HG02852 (cell line): ENCODE data around the gene PTPRS.
"Not testable (repeated sequence)": the region's sequence is repeated elsewhere in the genome, so short reads cannot be mapped to it uniquely, and the experiment has no call there.

Experiments used
- ATAC-seq: cut with Tn5 transposase; IDR thresholded peaks from one replicate; pipeline ENCODE4 v1.9.1; 2021; ENCODE audit warnings: mild to moderate bottlenecking, moderate library complexity; ENCODE audit not compliant: unreplicated experiment

The PTPRS gene

DNA sequence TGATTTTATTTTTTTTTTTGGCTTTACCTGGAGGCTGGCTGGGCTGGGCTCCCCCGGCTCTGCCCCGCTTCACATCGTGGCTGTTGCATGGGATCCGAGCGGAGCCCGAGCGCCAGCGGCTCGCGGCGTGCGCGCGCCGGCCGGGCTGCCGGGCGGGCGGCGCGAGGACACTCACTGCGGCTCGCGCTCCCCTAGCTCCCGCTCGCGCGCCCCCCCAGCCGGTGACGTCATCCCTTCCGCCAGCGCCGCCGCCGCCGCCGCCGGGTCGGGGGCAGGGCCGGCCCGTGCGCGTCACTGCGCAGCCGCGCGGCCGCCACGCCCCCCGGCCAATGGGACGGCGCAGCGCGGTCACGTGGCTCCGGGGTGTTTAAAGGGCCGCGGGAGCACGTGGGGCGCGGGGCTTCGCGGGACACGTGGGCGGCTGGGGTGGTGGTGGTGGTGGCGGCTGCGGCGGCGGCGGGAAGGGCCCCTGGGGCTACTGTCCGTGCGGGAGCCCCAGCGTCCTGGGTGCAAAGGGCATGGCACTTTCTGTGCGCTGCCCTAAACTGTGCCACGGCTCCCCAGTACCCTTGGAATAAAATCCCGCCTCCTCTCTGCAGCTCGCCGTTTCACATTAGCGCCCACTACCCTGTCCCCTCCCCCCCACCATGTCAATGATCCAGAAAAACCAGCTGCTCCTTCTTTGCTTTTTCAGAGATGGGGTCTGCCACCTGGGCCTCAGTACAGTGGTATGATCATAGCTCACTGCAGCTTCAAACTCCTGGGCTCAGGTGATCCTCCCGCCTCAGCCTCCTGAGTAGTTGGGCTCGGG lies at the start of gene PTPRS:
TSS of gene PTPRS (minus strand) at position 176 of the 811 bp plus-strand sequence. CDS start 54,672 bp downstream, outside the sequence.
- peak; percentile 54 for ATAC-seq

DNA sequence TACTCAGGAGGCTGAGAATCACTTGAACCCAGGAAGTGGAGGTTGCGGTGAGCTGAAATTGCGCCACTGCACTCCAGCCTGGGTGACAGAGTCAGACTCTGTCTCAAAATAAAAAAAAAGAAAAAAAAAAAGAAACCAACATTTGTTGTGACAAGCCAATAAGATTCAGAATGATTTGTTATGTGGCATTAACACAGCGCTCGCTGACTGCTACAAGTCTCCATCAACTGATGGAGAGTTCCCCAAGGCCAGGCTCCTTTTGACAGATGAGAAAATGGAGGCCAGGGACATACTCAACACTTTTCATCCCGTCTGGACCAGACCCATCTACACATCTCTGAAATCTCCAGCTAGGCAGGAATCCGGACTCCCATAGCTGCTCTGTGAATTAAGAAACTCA lies 48.7 kb upstream of the PTPRS start:
- no peak for ATAC-seq

DNA sequence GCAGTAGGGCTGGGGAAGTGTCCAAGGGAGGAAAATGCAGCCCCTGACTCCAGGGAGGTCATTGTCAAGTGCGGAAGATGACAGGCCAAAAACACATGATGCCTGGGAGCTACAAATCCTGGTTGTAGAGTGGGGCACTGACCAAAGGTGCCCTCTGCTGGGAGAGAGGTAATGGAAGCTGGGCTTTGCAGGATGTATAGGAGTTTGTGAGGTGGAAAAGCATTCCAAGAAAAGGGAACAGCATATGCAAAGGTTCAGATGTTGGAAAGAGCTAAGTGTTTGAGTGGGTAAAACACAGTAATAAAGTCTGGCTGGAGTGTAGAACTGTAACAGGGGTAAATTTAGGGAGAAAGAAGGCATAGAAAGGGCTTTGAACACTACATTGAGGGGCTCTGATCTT lies 46.9 kb upstream of the PTPRS start:
- no peak for ATAC-seq

DNA sequence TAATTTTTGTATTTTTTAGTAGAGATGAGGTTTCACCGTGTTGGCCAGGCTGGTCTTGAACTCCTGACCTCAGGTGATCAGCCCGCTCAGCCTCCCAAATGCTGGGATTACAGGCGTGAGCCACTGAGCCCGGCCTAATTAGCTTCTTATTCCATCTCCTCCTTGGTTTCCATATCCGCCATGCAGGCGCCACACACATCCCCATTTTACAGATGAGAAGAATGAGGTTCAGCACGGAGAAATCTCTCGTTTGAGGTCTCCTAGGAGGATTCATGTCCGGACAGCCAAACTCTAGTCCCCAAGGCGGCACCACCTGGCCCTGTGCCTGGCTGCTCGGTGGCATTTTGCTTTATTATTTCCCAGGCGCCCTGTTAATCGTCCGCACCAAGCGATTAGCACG lies 46.2 kb upstream of the PTPRS start:
- no peak for ATAC-seq

DNA sequence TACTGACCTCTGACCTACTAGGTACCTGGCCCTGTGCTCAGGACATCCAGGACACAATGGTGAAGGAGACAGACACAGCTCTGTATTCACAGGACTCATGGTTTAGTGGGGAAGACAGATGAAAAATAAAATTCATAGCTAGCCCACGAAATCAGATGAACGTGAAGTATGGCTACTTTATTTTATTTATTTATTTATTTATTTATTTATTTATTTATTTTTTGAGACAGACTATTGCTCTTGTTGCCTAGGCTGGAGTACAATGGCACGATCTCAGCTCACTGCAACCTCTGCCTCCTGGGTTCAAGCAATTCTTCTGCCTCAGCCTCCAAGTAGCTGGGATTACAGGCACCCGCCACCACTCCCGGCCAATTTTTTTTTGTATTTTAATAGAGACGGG lies 40.6 kb upstream of the PTPRS start:
- not testable (repeated sequence) for ATAC-seq

DNA sequence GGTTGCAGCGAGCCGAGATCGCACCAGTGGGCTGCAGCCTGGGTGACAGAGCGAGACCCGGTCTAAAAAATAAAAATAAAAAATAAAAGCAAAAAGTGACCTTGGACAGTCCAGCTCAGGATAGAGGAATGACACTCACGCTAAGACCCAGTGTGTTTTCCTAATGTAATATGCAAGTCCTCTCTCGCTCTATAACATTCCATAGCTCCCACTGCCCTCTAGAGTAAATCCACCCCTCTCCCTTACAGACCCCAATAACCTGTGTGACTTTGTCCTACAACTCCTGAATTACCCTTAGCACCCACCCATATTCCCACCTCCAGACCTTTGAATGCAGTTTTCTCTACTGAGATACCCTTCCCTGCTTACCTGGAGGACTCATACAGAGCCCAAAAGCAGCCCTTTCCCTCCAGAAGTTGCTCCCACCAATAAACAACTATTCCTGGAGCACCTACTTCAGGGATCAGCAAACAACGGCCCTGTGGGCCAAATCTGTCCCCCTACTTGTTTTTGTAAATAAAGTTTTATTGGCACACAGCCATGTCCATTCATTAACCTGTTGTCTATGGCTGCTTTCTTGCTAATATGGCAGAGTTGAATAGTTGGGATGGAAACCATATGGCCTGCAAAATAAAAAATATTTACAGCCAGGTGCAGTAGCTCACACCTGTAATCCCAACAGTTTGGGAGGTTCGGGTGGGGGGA lies 39.8 kb upstream of the PTPRS start:
- no peak for ATAC-seq

DNA sequence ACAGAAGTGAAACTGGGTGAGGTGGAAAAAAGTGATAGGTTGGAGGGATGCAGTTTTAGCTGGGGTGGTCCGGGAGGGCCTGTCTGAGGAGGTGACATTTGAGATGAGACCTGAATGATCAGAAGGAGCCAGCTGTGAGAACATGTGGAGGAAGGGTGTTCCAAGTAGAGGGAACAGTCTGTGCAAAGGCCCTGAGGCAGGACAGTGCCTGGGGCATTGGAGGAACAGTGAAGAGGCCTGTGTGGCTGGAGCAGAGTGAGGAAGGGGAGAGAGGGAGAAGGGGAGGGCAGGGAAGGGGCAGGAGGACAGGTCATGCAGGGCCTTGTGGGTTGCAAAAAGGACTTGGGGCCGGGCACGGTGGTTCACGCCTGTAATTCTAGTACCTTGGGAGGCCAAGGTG lies 36.3 kb upstream of the PTPRS start:
- no peak for ATAC-seq

DNA sequence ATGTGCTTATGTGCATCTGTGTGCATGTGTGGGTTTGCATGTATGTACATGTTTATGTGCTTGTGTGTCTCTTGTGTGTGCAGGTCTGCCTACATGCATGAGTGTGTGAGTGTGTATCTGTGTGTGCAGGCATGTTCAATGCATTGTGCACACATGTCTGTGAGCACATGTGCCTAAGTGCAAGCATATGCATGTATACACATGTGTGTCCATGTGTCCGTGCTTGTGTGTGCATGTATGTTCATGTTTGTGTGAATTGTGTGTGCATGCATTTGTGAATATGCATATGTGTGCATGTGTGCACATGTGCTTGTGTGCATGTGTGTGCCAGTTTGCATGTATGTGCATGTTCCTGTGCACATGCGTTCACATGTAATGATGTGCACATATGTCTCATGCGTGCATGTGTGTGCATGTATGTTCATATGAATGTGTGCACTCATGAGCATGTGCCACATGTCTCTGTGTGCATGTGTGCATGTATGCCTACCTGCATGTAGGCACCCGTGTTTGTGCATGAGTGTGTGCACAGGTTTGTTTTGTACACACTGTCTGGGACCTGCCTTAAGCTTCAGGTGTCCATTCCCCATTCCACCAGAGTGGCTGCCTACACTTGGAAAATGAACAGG lies 32.1 kb upstream of the PTPRS start:
- no peak for ATAC-seq

DNA sequence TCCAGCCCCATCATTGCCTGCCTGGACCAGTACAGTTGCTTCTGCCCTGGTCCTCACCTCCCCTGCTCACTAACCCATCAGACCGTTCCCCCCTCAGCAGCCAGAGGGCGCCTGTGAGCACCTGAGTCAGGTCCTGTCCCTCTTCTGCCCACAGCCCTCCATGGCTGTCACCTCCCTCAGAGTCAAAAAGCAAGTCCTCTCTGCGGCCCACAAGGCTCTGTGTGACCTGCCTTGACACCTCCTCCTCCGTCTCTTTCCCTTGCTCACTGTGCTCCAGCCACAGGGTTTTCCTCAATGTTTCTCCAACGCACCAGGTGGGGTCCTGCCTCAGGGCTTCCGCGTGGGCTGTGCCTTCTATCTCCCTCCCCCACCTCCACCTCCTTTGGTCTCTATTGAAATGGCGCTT lies 29.4 kb upstream of the PTPRS start:
- no peak for ATAC-seq

DNA sequence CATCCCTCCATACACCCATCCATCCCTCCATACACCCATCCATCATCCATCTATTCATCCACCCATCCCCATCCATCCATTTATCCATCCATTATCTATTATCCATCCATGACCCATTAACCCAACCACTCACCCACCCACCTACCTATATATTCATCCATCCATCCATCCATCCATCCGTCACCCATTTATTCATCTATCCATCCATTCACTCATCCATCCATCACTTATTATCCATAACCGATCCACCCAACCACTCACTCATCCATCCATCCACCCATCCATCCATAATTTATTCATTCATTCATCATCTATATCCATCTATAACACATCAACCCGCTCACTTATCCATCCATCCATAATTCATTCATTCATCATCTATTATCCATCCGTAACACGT lies 28.7 kb upstream of the PTPRS start:
- no peak for ATAC-seq

DNA sequence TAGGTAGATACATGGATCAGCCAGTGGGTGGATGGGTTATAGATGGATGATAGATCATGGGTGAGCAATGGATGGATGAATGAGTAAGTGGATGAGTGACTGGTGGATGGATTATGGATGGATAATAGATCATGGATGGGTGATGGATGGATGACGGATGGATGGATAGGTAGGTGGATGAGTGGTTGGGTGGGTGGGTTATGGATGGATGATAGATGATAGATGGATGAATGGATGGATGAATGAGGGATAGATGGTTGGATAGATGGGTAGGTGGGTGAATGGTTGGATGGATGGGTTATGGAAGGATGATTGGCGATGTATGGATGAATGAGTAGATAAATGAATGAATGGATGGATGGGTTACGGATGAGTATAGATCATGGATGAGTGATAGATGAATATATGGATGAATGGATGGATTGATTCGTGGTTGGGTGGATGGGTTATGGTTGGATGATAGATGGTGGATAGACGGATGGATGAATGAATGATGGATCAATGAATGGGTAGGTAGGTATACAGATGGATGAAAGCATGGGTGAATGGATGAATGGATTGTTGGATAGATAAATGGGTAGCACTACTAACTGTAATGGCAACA lies 27.0 kb upstream of the PTPRS start:
- no peak for ATAC-seq

DNA sequence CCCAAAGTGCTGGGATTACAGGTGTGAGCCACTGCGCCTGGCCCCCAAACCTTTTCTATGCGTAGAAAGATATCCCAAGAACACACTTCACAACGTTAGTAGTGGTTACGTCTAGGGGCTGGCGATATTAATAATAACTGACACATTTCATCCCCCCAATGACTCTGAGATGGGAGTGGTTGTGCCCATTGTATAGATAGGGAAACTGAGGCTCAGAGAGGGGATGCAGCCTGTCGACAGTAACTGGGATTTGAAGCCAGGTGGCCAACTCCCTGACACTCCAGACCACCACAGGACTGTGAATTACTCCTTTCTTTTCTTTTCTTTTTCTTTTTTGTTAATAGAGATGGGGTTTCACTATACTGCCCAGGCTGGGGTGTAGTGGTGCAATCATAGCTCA lies 25.3 kb upstream of the PTPRS start:
- no peak for ATAC-seq

DNA sequence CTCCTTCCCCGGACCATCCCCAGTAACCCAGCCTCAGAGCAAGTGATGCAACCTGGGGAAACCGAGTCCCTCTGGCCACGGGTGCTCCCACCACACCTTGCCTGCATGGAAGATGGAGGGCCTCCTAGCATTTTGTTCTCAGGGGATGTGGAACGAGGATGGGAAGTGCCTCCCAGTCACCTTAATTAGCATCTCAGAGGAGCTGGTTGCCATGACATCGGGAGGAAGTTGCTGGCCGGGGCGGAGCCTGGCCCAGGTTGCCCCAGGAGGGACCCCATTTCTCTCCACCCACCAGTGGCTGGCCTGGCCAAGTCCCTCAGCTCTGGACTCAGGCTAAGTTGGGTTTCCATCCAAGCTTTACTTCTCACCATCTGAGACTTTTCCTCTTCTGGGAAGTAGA lies 24.1 kb upstream of the PTPRS start:
- ATAC-seq, result no peak

DNA sequence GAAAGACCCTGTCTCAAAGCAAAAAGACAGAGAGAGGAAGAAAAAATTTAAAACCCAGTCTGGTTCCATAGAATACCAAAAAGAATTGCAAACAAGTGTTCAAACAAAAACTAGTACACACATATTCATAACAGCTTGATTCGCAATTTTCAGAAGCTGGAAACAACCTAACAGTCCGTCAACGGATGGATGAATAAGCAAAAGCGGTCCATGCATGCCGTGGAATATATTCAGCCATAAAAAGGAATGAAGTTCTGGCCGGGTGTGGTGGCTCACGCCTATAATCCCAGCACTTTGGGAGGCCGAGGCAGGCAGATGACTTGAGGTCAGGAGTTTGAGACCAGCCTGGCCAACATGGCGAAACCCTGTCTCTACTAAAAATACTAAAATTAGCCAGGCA lies 21.2 kb upstream of the PTPRS start:
- not testable (repeated sequence) for ATAC-seq

DNA sequence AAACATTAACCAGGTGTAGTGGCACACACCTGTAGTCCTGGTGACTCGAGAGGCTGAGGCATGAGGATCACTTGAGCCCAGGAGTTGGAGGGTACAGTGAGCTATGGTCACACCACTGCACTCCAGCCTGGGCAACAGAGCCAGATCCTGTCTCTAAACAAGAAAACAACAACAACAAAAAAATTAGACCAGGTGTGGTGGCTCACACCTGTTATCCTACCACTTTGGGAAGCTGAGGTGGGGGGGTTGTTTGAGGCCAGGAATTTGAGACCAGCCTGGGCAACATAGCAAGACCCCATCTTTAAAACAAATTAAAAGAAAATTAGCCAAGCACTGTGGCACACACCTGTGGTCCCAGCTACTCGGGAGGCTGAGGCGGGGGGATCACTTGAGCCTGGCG lies 20.8 kb upstream of the PTPRS start:
- no peak for ATAC-seq

DNA sequence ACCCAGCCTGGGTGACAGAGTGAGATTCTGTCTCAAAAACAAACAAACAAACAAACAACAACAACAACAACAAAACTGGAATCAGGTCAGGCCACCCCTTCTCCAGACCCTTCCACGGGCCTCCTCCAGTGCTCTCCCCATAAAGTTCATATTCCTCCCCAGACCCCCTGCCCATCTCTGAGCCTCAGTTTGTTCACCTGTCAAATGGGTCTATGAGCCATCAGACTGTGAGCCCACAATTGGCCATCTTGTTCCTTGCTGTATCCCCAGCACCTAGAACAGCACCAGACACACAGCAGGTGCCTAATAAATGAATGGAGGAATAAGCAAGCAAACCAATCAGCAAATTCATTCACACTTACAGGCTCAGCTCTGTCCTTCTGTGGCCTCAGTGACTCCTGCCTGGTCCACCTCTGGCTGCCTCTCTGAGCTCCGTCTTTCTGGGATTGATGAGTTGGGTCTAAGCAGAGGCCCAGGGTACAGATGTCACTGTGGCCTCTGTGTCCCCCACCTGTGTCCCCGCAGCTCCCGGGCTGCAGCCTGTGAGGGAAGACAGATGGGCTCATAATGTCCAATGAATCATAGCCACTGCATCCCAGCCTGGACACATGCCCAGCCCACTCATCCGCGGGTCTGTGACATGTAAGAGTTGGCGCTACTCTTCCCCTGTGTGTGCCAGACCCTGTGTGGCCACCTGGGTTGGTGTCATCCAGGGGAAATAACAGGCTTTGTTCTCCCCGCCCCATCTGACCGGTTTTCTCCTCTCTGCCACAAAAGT lies 19.6 kb upstream of the PTPRS start:
- no peak for ATAC-seq

DNA sequence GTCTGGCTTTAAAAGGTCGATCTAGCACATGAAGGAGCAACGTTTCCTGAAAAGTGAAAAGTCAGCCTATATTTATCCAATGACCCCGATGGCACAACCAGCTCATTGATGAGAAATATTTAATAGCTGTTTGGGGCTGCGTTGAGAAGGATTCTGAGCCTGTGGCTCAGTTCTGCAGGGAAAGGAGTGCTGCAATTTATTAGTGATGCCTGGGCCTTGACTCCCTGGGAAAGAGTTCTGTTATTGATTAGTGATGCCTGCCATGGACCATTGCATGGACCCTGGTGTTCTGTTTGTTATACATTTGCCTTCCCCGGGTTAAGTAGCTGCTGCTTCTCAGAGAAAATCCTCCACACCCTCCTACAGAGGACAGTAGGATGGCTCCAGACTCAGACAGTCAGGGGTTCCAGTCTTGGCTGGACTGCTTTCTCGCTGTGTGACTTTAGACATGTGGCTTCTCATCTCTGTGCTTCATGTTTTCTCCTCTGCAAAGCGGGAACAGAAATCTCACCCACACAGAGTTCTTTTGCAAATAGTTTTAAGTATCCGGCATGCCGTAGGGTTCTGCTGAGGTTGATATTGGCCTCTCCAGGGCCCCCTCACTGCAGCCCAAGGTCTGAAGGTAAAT lies 17.7 kb upstream of the PTPRS start:
- no peak for ATAC-seq

DNA sequence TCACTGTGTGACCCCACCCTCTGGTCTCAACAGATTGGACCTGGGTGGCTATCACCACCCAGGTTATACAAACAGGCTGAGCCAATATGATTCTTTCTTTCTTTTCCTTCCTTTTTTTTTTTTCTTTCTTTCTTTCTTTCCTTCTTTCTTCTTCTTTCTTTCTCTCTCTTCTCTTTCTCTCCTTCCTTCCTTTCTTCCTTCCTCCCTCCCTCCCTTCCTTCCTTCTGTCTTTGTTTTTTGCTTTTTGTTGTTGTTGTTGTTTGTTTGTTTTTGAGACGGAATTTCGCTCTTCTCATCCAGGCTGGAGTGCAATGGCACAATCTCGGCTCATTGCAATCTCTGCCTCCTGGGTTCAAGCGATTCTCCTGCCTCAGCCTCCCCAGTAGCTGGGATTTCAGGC lies 17.0 kb upstream of the PTPRS start:
- ATAC-seq, result no peak

DNA sequence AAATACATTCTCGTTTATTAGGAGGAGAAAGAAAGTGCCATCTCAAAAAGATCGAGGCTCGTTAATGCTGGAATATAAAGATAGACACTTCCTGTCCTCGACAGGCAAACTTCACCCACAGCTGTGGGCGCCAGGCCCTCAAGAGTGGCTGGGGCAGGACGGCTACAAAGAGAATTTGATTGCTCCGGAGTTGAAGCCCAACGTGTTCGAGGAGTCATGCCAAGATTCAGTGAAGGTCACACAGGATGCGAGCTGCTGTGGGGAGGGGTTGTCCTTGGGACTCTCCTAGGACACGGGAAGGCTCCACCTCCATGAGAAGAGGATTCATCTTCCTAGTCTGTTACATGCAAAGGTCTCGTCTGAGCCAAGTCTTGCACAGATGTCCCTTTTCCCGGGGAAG lies 16.3 kb upstream of the PTPRS start:
- ATAC-seq, result no peak

DNA sequence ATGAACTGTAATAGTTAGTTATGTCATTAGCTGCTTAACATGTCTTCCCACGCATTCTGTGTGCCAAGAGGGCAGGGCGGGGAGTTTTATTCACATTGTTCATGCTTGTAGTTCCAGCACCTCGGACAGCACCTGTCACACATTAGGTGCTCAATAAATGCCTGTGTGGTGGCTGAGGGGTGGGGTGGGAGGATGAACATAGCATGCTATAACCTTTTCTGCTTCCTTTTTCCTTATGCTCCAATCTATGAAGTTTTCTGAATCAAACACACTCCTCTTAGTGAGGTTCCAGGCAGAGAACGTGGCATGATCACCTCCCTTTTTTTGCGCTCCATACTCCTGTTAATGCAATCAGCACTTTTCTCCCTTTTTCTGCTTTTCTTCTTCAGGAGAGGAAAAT lies 15.8 kb upstream of the PTPRS start:
- ATAC-seq, result no peak
